AG10803 (cell line): ENCODE measurements around the gene NRK.
"Not testable (repeated sequence)": the region's sequence is repeated elsewhere in the genome, so short reads cannot be mapped to it uniquely, and the experiment has no call there.

Experiments used
- DNase-seq: peaks from one replicate; pipeline ENCODE4 v3.0.0; 2010; ENCODE audit warnings: low read depth
- H3K4me3 ChIP-seq: 2 replicates; pipeline ENCODE4 v1.5.1; 2011; ENCODE audit warnings: mild to moderate bottlenecking, low read length, control low read depth
- TF ChIP-seq, protein P1 (sequence below): conservative IDR thresholded peaks from 2 replicates; pipeline ENCODE4 v1.5.1; 2011; ENCODE audit warnings: mild to moderate bottlenecking, low read length, control low read depth, inconsistent platforms

NRK gene, protein sequence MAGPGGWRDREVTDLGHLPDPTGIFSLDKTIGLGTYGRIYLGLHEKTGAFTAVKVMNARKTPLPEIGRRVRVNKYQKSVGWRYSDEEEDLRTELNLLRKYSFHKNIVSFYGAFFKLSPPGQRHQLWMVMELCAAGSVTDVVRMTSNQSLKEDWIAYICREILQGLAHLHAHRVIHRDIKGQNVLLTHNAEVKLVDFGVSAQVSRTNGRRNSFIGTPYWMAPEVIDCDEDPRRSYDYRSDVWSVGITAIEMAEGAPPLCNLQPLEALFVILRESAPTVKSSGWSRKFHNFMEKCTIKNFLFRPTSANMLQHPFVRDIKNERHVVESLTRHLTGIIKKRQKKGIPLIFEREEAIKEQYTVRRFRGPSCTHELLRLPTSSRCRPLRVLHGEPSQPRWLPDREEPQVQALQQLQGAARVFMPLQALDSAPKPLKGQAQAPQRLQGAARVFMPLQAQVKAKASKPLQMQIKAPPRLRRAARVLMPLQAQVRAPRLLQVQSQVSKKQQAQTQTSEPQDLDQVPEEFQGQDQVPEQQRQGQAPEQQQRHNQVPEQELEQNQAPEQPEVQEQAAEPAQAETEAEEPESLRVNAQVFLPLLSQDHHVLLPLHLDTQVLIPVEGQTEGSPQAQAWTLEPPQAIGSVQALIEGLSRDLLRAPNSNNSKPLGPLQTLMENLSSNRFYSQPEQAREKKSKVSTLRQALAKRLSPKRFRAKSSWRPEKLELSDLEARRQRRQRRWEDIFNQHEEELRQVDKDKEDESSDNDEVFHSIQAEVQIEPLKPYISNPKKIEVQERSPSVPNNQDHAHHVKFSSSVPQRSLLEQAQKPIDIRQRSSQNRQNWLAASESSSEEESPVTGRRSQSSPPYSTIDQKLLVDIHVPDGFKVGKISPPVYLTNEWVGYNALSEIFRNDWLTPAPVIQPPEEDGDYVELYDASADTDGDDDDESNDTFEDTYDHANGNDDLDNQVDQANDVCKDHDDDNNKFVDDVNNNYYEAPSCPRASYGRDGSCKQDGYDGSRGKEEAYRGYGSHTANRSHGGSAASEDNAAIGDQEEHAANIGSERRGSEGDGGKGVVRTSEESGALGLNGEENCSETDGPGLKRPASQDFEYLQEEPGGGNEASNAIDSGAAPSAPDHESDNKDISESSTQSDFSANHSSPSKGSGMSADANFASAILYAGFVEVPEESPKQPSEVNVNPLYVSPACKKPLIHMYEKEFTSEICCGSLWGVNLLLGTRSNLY (N-terminal part only)

DNA sequence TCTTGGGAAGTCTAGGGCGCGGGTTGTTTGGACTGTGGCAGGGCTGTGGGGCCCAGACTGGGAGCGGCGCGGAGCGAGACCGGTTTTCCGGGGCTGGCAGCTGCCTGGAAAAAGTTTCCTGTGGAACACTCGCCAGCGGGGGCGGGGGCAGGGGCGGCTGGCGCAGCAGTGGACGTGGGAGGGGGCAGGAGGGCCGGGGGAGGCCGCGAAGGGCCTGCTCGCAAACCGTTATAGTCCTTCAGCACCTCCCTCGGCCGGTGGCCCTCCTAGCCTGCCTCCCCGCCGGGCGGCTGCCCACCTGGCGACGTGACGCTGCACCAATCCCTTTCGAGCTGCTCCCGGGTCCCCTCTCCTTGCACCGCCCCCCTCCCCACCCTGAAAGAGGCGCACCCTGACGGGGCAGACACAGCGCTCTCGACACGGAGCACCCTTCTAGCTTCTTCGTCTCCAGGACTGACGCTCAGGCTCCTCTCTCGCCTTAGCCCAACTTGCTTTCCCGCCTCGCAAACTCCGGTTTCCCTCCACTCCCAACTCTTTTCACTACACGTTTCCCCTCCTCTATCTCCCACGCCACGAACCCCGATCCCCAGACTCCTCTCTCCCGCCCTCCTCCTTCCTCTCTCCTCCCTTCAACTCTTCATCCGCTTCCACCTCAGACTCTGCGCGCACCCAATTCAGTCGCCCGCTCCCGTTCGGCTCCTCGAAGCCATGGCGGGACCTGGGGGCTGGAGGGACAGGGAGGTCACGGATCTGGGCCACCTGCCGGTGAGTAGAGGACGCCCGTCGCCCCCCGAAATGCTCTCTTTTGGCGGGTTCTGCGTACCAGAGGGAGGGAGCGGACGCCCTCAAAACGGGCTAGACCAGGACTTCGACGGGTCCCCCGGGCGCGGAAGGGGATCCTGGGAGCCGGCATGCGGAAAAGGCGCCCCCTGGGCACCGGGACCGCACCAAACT, at the start of gene NRK:
NRK (plus strand) TSS at position 402 of the 954 bp plus-strand sequence; CDS start at position 709, 307 bp downstream.
- no peak within 1 kb of the TSS for H3K4me3 ChIP-seq
- DNase-seq, result no peak

DNA sequence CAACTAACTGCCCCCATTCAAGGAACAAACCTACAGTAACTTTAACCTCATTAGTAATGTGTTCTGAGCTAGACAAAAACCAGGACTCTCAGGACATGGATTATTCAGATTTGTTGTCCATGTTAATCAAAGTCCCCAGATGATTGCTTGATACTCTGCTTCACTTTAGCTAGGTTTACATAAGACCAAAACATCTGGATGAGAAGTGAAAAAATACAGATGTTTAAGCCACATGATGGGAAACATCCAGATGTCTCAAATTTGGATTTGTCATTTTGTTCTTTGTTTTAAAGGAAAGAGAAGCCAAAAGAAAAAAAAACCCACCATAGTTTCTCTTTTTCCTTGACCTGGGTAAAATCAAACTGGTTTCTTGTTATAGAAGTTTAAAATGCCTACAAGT, 48.5 kb upstream of the NRK start:
- TF ChIP-seq, protein P1, sequence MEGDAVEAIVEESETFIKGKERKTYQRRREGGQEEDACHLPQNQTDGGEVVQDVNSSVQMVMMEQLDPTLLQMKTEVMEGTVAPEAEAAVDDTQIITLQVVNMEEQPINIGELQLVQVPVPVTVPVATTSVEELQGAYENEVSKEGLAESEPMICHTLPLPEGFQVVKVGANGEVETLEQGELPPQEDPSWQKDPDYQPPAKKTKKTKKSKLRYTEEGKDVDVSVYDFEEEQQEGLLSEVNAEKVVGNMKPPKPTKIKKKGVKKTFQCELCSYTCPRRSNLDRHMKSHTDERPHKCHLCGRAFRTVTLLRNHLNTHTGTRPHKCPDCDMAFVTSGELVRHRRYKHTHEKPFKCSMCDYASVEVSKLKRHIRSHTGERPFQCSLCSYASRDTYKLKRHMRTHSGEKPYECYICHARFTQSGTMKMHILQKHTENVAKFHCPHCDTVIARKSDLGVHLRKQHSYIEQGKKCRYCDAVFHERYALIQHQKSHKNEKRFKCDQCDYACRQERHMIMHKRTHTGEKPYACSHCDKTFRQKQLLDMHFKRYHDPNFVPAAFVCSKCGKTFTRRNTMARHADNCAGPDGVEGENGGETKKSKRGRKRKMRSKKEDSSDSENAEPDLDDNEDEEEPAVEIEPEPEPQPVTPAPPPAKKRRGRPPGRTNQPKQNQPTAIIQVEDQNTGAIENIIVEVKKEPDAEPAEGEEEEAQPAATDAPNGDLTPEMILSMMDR, result no peak
- no peak overlapping the region for H3K4me3 ChIP-seq
- DNase-seq, result no peak

More for the DNA sequence above, at the start of gene NRK:
- TF ChIP-seq, protein P1, result no peak

DNA sequence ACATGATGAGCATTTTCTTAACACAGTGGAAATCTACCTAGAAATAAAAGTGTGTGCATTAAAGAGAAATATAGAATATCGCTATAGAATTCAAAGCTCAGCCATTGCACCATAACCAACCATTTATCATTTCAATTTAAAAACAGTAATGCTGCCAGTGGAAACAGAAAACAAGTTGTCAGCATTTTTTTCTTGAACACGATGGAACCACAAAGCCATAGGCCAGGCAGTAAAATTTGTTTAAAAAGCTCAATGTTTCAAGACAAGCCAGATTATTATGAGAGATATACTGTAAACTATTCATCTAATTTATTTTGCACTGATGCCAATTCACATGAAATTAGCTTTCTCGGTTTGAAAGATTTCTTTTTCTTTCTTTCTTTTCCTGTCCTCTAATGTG, 46.7 kb upstream of the NRK start:
- TF ChIP-seq, protein P1, result no peak
- no peak overlapping the region for H3K4me3 ChIP-seq
- DNase-seq, result no peak

DNA sequence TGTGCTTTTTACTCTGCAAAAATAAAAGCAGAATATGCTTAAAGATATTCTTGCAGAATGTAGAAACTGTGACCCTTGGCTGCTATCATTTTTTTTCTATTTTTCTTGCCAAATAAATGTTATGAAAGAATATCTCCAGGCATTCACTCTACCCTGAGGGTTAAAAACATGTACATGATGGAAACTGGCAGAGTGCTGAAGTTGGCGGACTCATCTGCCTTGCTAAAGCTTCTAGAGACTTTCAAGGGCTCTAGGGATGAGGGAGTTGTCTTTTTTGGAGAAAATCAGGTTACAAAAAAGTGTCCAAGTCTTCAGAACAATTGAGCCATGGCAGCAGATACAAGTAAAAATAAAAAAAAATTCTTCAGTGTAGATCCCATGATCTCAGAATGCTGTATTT, 40.5 kb upstream of the NRK start:
- DNase-seq, result no peak
- TF ChIP-seq, protein P1, result no peak
- no peak overlapping the region for H3K4me3 ChIP-seq

DNA sequence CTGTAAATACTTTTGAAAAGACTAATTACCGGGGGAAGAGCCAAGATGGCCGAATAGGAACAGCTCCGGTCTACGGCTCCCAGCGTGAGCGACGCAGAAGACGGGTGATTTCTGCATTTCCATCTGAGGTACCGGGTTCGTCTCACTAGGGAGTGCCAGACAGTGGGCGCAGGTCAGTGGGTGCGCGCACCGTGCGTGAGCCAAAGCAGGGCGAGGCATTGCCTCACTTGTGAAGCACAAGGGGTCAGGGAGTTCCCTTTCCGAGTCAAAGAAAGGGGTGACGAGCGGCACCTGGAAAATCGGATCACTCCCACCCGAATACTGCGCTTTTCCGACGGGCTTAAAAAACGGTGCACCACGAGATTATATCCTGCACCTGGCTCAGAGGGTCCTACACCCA, 25.5 kb upstream of the NRK start:
- not testable (repeated sequence) for H3K4me3 ChIP-seq, DNase-seq

DNA sequence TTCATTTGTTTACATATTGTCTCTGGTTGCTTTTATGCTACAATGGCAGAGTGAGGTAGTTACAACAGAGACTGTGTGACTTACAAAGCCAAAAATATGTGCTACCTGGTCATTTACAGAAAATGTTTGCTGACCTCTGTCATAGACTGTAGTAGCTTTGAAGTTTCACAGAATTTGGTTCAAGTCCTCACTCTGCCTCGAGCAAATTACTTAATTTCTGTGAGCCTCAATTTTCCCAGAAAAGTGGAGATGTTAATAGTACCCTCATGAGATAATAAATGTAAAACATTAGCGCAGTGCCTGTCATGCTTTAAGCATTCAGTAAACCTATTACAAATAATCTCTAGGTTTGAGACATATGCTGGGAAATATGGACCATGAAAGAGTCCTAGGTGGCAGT, 18.4 kb upstream of the NRK start:
- no peak for DNase-seq
- no peak overlapping the region for H3K4me3 ChIP-seq
- TF ChIP-seq, protein P1, result no peak

DNA sequence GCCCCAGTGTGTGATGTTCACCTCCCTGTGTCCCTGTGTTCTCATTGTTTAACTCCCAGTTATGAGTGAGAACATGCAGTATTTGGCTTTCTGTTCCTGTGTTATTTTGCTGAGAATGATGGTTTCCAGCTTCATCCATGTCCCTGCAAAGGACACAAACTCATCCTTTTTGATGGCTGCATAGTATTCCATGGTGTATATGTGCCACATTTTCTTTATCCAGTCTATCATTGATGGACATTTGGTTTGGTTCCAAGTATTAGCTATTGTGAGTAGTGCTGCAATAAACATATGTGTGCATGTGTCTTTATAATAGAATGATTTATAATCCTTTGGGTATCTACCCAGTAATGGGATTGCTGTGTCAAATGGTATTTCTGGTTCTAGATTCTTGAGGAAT, 16.7 kb upstream of the NRK start:
- H3K4me3 ChIP-seq, DNase-seq: not testable (repeated sequence)
